Endothelial cell of umbilical vein (primary cell): ENCODE data around the gene HDAC4. TPM values are rescaled to one million over a fixed set of nuclear protein-coding genes. Genes with fewer than 3 reads are reported as not detected.
A peak's percentile ranks its signal among the peaks of the same experiment; 100 is the strongest.

ENCODE experiments used
- BruUV-seq: library from RNA; stranded (reverse); fragments of 400-500 nt; replicated peaks from 2 replicates; lab custom pipeline; 2021; lab: Mats Ljungman, UMichigan
- CTCF ChIA-PET: fragments of 300-600, 350-600 bp; sonication (Branson Sonifier 250); formaldehyde crosslinking; loops from one replicate; lab custom pipeline; 2021; ENCODE audit warnings: antibody characterized with exemption, inconsistent platforms; lab: Charles Lee
- POLR2A ChIA-PET: fragments of 300-600, 350-600 bp; sonication (Branson Sonifier 250); formaldehyde crosslinking; loops from one replicate; lab custom pipeline; 2021; ENCODE audit warnings: antibody characterized with exemption, inconsistent platforms; lab: Charles Lee
- DNase-seq: peaks from one replicate; pipeline ENCODE4 v3.0.0-alpha.2; 2011; ENCODE audit warnings: low read depth, low spot score
- FAIRE-seq: peaks from 2 replicates; lab custom pipeline; 2011; peaks lifted over from hg19 to GRCh38; lab: Jason Lieb, UNC
- H2AFZ ChIP-seq: 2 replicates; pipeline ENCODE4 v1.6.0; 2012; ENCODE audit warnings: low read depth, low read length, control low read depth, inconsistent platforms
- H3K27ac ChIP-seq: 2 replicates; pipeline ENCODE4 v1.5.1; 2011; ENCODE audit warnings: low read depth, mild to moderate bottlenecking, control low read depth, low read length, moderate library complexity; ENCODE audit not compliant: insufficient read depth
- H3K27me3 ChIP-seq, 2 experiments: 2 replicates each; pipeline versions ENCODE4 v1.6.0 to v1.6.1; 2011; ENCODE audit warnings: low read length in 2 of 2, mixed read lengths in 1 of 2; ENCODE audit not compliant: control insufficient read depth in 2 of 2, insufficient read depth in 2 of 2
- H3K36me3 ChIP-seq, 2 experiments: 2 replicates in 1 of 2; 3 replicates in 1 of 2; pipeline ENCODE4 v1.5.1; 2011; ENCODE audit warnings: low read length in 2 of 2, mild to moderate bottlenecking in 1 of 2, moderate library complexity in 1 of 2; ENCODE audit not compliant: control insufficient read depth in 2 of 2, insufficient read depth in 2 of 2; ENCODE audit errors: extremely low read depth in 1 of 2
- H3K4me1 ChIP-seq: 3 replicates; pipeline ENCODE4 v1.5.1; 2011; ENCODE audit warnings: mild to moderate bottlenecking, low read length; ENCODE audit not compliant: control insufficient read depth, insufficient read depth; ENCODE audit errors: extremely low read depth
- H3K4me2 ChIP-seq: 2 replicates; pipeline ENCODE4 v1.6.1; 2011; ENCODE audit warnings: low read length, control low read depth, mixed read lengths; ENCODE audit not compliant: insufficient read depth
- H3K4me3 ChIP-seq, 3 experiments: fragments of 200-600 bp in 1 of 3; sonication (generic), shearing (Covaris generic) in 1 of 3; replicated peaks in 1 of 3; 2 replicates each; pipeline ENCODE4 v1.5.1; 2011 to 2016; ENCODE audit warnings: control low read depth in 3 of 3, low read length in 3 of 3, mild to moderate bottlenecking in 2 of 3, inconsistent platforms in 1 of 3, low read depth in 1 of 3, moderate library complexity in 1 of 3; ENCODE audit not compliant: insufficient read depth in 1 of 3
- H3K79me2 ChIP-seq: 2 replicates; pipeline ENCODE4 v1.6.0; 2012; ENCODE audit warnings: low read length, inconsistent platforms; ENCODE audit not compliant: control insufficient read depth, insufficient read depth
- H3K9ac ChIP-seq: replicated peaks from 2 replicates; pipeline ENCODE3; 2011; ENCODE audit warnings: low read length, control low read depth; ENCODE audit not compliant: insufficient read depth; ENCODE audit errors: extremely low read depth
- H3K9me1 ChIP-seq: replicated peaks from 3 replicates; pipeline ENCODE4 v1.6.0; 2011; ENCODE audit warnings: mild to moderate bottlenecking, low read length; ENCODE audit not compliant: control insufficient read depth, insufficient read depth; ENCODE audit errors: extremely low read depth
- H3K9me3 ChIP-seq: replicated peaks from 2 replicates; pipeline ENCODE4 v1.5.1; 2012; ENCODE audit warnings: low read length, inconsistent platforms; ENCODE audit not compliant: control insufficient read depth, insufficient read depth
- H4K20me1 ChIP-seq: replicated peaks from 2 replicates; pipeline ENCODE3; 2011; ENCODE audit warnings: mild to moderate bottlenecking, low read length; ENCODE audit not compliant: control insufficient read depth, insufficient read depth; ENCODE audit errors: extremely low read depth
- EZH2 ChIP-seq: IDR thresholded peaks from 2 replicates; pipeline ENCODE4 v1.6.1; 2012; ENCODE audit warnings: borderline replicate concordance, low read depth, mild to moderate bottlenecking, moderate library complexity, low read length, inconsistent platforms; ENCODE audit not compliant: severe bottlenecking
- FOS ChIP-seq: IDR thresholded peaks from 2 replicates; pipeline ENCODE4 v1.6.1; 2011; ENCODE audit warnings: mild to moderate bottlenecking, low read length, moderate library complexity, borderline replicate concordance; ENCODE audit not compliant: insufficient read depth
- GATA2 ChIP-seq: IDR thresholded peaks from 2 replicates; pipeline ENCODE4 v1.7.0; 2011; ENCODE audit warnings: low read depth, mild to moderate bottlenecking, moderate library complexity, mixed read lengths, low read length; ENCODE audit not compliant: insufficient read length, insufficient read depth
- MYC ChIP-seq: IDR thresholded peaks from one replicate; pipeline ENCODE4 v1.6.1; 2011; ENCODE audit warnings: mild to moderate bottlenecking, low read depth, low read length
- POLR2A ChIP-seq: IDR thresholded peaks from 2 replicates; pipeline ENCODE4 v1.6.1; 2012; ENCODE audit warnings: low read depth, mild to moderate bottlenecking, control low read depth, low read length
- dilution Hi-C: fragments of 300-500 bp; cut with MboI; formaldehyde crosslinking; loops from one replicate; pipeline ENCODE4 v1.15.0; 2019; ENCODE audit warnings: low sequenced_read_pairs; ENCODE audit not compliant: extremely low pct_ligation_motif_present
- intact Hi-C: fragments of 100-400 bp; cut with micrococcal nuclease; formaldehyde crosslinking; loops from one replicate; pipeline ENCODE4 v1.10.0; 2022
- polyA plus RNA-seq, 4 experiments: library from polyadenylated mRNA; depleted of rRNA in 3 of 4; stranded (reverse) in 3 of 4; unstranded in 1 of 4; fragments of >200 nt; gene quantifications; 2 replicates each; pipeline versions ENCODE4 v1.2.1 to v1.2.3, GENCODE V29; 2011 to 2012; ENCODE audit warnings: missing spikeins in 1 of 4
- total RNA-seq: library from RNA; stranded (reverse); gene quantifications from 2 replicates; pipeline ENCODE4 v1.2.3, GENCODE V29; 2021
- TF ChIP-seq, protein P1 (sequence below), 2 donors: IDR thresholded peaks; 1 replicate in 1 of 2; 2 replicates in 1 of 2; pipeline ENCODE4 v1.5.1; 2011; ENCODE audit warnings: low read length in 2 of 2, mild to moderate bottlenecking in 2 of 2, moderate library complexity in 2 of 2, control low read depth in 1 of 2, inconsistent platforms in 1 of 2, low read depth in 1 of 2; ENCODE audit not compliant: insufficient read depth in 1 of 2; ENCODE audit errors: extremely low read depth in 1 of 2
- TF ChIP-seq, protein P2 (sequence below): IDR thresholded peaks from 2 replicates; pipeline ENCODE4 v1.6.1; 2011; ENCODE audit not compliant: insufficient read depth, insufficient read length

Gene HDAC4
- total and polyA plus RNA-seq, 2 donors (not counting 3 experiments of a cell fraction or from before 2014, with no cell fraction given), result 13.4 to 33.0 TPM

DNA sequence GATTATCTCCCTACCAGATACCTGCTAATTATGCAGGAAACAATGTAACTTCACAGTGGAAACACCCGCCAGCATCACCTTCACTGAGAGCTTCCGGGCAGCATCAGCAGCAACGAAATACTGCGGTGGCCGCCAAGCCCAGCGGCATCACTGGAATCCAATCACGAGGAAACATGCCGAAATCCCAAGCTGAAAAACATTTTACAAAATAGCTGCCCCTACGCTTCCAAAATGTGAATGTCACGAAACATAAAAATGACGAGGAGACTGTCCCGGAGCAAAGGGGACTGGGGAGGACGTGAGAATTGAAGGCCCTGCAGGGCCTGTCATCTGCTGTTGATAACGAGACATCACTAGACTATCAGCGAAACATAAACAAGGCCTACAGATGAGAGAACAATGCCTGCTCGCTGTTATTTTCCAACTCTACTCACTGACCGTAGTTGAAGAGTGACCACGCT lies 82.6 kb downstream of the HDAC4 start:
- no peaks in the 10 kb centered on the region for H3K9me1 ChIP-seq
- no peak overlapping the region for H3K4me3 ChIP-seq
- H3K9ac ChIP-seq, result no peak overlapping the region
- no peaks in the 10 kb centered on the region for H4K20me1 ChIP-seq
- TF ChIP-seq, protein P1, sequence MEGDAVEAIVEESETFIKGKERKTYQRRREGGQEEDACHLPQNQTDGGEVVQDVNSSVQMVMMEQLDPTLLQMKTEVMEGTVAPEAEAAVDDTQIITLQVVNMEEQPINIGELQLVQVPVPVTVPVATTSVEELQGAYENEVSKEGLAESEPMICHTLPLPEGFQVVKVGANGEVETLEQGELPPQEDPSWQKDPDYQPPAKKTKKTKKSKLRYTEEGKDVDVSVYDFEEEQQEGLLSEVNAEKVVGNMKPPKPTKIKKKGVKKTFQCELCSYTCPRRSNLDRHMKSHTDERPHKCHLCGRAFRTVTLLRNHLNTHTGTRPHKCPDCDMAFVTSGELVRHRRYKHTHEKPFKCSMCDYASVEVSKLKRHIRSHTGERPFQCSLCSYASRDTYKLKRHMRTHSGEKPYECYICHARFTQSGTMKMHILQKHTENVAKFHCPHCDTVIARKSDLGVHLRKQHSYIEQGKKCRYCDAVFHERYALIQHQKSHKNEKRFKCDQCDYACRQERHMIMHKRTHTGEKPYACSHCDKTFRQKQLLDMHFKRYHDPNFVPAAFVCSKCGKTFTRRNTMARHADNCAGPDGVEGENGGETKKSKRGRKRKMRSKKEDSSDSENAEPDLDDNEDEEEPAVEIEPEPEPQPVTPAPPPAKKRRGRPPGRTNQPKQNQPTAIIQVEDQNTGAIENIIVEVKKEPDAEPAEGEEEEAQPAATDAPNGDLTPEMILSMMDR (IDR thresholded peaks at IDR 0.05; ENCODE audit: extremely low read depth in 1 of 2, insufficient read depth in 1 of 2, low read depth in 1 of 2, low read length in 2 of 2), result no peak
- TF ChIP-seq, protein P2, sequence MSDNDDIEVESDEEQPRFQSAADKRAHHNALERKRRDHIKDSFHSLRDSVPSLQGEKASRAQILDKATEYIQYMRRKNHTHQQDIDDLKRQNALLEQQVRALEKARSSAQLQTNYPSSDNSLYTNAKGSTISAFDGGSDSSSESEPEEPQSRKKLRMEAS, result no peak
- no peak for TF ChIP-seq POLR2A
- TF ChIP-seq GATA2, result no peak
- TF ChIP-seq MYC, result no peak
- TF ChIP-seq FOS, result no peak
- no peak for TF ChIP-seq EZH2
- no peak overlapping the region for H2AFZ ChIP-seq
- no peak overlapping the region for H3K27ac ChIP-seq
- H3K4me2 ChIP-seq, result no peak overlapping the region
- BruUV-seq, result no TSS peak
- dilution Hi-C loops, result no loop called here
- H3K36me3 ChIP-seq, result no peaks in the 10 kb centered on the region
- peaks cover 23% of the 10 kb centered on the region for H3K4me1 ChIP-seq
- peak; percentile 13 for DNase-seq
- H3K9me3 ChIP-seq, result no peaks in the 10 kb centered on the region
- intact Hi-C loops, result loop anchor here (2.0 kb wide), 1 partner anchor 83 kb away; the partner anchor contains the start of gene HDAC4
- ChIA-PET CTCF (interaction anchor here (1.5 kb wide), 1 partner anchor 10 kb away, joined by 4 read pairs; no protein-coding TSS in a partner anchor), POLR2A (no interaction called here)
- H3K27me3 ChIP-seq, result no peaks in the 10 kb centered on the region
- H3K79me2 ChIP-seq, result peaks cover 2% of the 10 kb centered on the region
- peak; percentile 24 for FAIRE-seq
